Measurements from ENCODE around the gene NDOR1. TPM values are rescaled to one million over a fixed set of nuclear protein-coding genes. Genes with fewer than 3 reads are reported as not detected.

NDOR1 gene
- polyA plus RNA-seq, 5 donors, result 6.9 to 16.1 (median 9.8) TPM

- no peak for DNase-seq
Measured at GRCh38 chr9:137167277-137167746, 38.2 kb upstream of the NDOR1 start.

GRCh38 chr9:137167747-137168572 lies 37.5 kb upstream of the NDOR1 start:
- peak in 1 of 2 donors; percentile 24 for DNase-seq

- no peak for DNase-seq
Measured at GRCh38 chr9:137168573-137168903, 37.0 kb upstream of the NDOR1 start.

- peak; percentile 32 to 45 for DNase-seq
Measured at GRCh38 chr9:137168904-137169856, 36.3 kb upstream of the NDOR1 start.

- DNase-seq, result no peak
Measured at GRCh38 chr9:137169896-137170358, 35.6 kb upstream of the NDOR1 start, which contains the start of gene LRRC26. LRRC26 (minus strand) TSS chr9:137170051; CDS start chr9:137169943, 108 bp downstream.

- no peak for DNase-seq
Measured at GRCh38 chr9:137170486-137171148, 34.9 kb upstream of the NDOR1 start.

GRCh38 chr9:137171149-137171900 lies 34.2 kb upstream of the NDOR1 start:
- DNase-seq, result no peak

GRCh38 chr9:137172901-137173795 lies 32.4 kb upstream of the NDOR1 start:
- no peak for DNase-seq

GRCh38 chr9:137173796-137174664 lies 31.5 kb upstream of the NDOR1 start:
- no peak for DNase-seq

- no peak for DNase-seq
Measured at GRCh38 chr9:137174722-137175293, 30.7 kb upstream of the NDOR1 start.

GRCh38 chr9:137175345-137175961 lies 30.0 kb upstream of the NDOR1 start:
- DNase-seq, result no peak

- no peak for DNase-seq
Measured at GRCh38 chr9:137176302-137177182, 29.0 kb upstream of the NDOR1 start.

GRCh38 chr9:137178201-137178938 lies 27.1 kb upstream of the NDOR1 start:
- DNase-seq, result no peak

- no peak for DNase-seq
Measured at GRCh38 chr9:137178939-137179630, 26.4 kb upstream of the NDOR1 start.

- no peak for DNase-seq
Measured at GRCh38 chr9:137179761-137180160, 25.7 kb upstream of the NDOR1 start.

- no peak for DNase-seq
Measured at GRCh38 chr9:137180491-137180890, 25.0 kb upstream of the NDOR1 start.

Measured in right lung (tissue), 5 donors.